ENCODE results near the gene ZNF732.
"Not testable (repeated sequence)": the region's sequence is repeated elsewhere in the genome, so short reads cannot be mapped to it uniquely, and the experiment has no call there.

The ZNF732 gene

GRCh38 chr4:253936-254756 is 51.1 kb downstream of the ZNF732 start:
- DNase-seq = no peak

GRCh38 chr4:252065-252601 is 53.1 kb downstream of the ZNF732 start:
- no peak for DNase-seq

- DNase-seq = peak; percentile 42
Observed at GRCh38 chr4:244471-244870, 60.8 kb downstream of the ZNF732 start.

GRCh38 chr4:243426-243825 is 61.8 kb downstream of the ZNF732 start:
- peak; percentile 86 for DNase-seq

GRCh38 chr4:242121-242848 is 63.0 kb downstream of the ZNF732 start:
- peak; percentile 77 for DNase-seq

- not testable (repeated sequence) for DNase-seq
Observed at GRCh38 chr4:241411-241810, 63.9 kb downstream of the ZNF732 start.

- DNase-seq = no peak
Observed at GRCh38 chr4:236028-236427, 69.2 kb downstream of the ZNF732 start.

GRCh38 chr4:234178-234577 is 71.1 kb downstream of the ZNF732 start:
- DNase-seq = no peak

- no peak for DNase-seq
Observed at GRCh38 chr4:223913-224497, 81.3 kb downstream of the ZNF732 start.
